ENCODE results near the gene RGS8. TPM values are rescaled to one million over a fixed set of nuclear protein-coding genes. Genes with fewer than 3 reads are reported as not detected.

Gene RGS8
- total RNA-seq, 2 donors from 2014 or later, result 5.6 to 25.0 TPM

DNA sequence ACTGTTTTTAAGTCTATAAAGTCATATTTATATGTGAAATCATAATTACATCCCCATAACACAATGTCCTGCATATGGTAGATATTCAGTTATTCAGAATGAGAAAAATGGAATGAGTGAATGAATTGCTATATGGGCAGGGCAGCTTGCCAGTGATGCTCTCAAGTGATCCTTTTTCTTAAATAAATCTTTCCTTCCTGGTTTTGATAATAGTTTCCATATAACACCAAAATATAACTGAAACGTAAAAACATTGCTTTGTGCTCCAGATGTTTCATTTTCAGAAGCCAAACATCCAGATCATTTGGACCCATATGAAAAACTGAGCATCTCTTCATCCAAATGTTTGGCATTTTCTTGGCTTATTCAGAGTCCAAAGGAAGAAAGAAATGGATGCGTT, 30.2 kb upstream of the RGS8 start:
- TF ChIP-seq, protein P1, sequence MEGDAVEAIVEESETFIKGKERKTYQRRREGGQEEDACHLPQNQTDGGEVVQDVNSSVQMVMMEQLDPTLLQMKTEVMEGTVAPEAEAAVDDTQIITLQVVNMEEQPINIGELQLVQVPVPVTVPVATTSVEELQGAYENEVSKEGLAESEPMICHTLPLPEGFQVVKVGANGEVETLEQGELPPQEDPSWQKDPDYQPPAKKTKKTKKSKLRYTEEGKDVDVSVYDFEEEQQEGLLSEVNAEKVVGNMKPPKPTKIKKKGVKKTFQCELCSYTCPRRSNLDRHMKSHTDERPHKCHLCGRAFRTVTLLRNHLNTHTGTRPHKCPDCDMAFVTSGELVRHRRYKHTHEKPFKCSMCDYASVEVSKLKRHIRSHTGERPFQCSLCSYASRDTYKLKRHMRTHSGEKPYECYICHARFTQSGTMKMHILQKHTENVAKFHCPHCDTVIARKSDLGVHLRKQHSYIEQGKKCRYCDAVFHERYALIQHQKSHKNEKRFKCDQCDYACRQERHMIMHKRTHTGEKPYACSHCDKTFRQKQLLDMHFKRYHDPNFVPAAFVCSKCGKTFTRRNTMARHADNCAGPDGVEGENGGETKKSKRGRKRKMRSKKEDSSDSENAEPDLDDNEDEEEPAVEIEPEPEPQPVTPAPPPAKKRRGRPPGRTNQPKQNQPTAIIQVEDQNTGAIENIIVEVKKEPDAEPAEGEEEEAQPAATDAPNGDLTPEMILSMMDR (conservative IDR thresholded peaks at IDR 0.05), result no peak
- 67 to 73% methylated on average over 1 of the region's 2 CpGs for WGBS, 2 experiments (ENCODE audit: insufficient coverage in 1 of 2, insufficient read length in 1 of 2)
- H3K36me3 ChIP-seq (ENCODE audit: control insufficient read depth, insufficient read depth, low read length), result no peaks in the 10 kb centered on the region
- H3K27ac ChIP-seq (ENCODE audit: low read depth, low read length), result no peak overlapping the region
- no peak overlapping the region for H3K4me3 ChIP-seq (ENCODE audit: low read length)
- no peak overlapping the region for H3K9ac ChIP-seq (ENCODE audit: extremely low read depth, low read length, poor library complexity, severe bottlenecking)
- H3K4me1 ChIP-seq (ENCODE audit: control insufficient read depth, insufficient read depth, low read length), result peaks cover 7% of the 10 kb centered on the region
- H3K36me3 Mint-ChIP-seq (ENCODE audit: low read depth), result no peaks in the 10 kb centered on the region
- DNase-seq, result no peak
- peaks cover 20% of the 10 kb centered on the region for H3K4me1 Mint-ChIP-seq
- no peak overlapping the region for H3K4me3 Mint-ChIP-seq
- no peaks in the 10 kb centered on the region for H3K9me3 Mint-ChIP-seq
- peaks cover 2% of the 10 kb centered on the region for H3K27me3 Mint-ChIP-seq (ENCODE audit: insufficient read depth)
- H3K27ac Mint-ChIP-seq, result no peak overlapping the region
- no peaks in the 10 kb centered on the region for H3K27me3 ChIP-seq (ENCODE audit: control insufficient read depth, insufficient read depth, low read length, poor library complexity, severe bottlenecking)
- no peaks in the 10 kb centered on the region for H3K9me3 ChIP-seq (ENCODE audit: control insufficient read depth, low read length)

DNA sequence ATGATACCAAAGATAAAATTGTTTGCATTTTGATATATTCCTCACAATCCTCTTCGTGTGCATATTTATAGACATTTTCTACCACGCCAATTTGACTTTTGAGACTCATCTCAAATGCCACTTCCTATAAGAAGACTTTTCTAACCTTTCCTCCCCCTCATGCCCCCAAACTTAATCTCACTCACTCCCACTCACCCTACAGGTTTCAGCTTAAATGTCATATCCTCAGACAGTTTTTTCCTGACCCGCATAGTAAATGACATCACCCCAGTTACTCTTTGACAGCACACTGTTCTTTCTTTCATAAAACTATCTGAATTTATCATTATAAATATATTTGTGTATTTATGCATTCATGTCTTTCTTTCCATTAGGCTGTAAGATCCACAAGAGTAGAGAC, 29.6 kb upstream of the RGS8 start:
- no peak overlapping the region for H3K27ac ChIP-seq (ENCODE audit: low read depth, low read length)
- TF ChIP-seq, protein P1 (conservative IDR thresholded peaks at IDR 0.05), result no peak
- Mint-ChIP-seq H3K9me3 (no peaks in the 10 kb centered on the region), H3K27me3 (ENCODE audit: insufficient read depth) (peaks cover 2% of the 10 kb centered on the region), H3K36me3 (ENCODE audit: low read depth) (no peaks in the 10 kb centered on the region), H3K4me1 (peaks cover 20% of the 10 kb centered on the region), H3K27ac (no peak overlapping the region), H3K4me3 (no peak overlapping the region)
- no peak overlapping the region for H3K9ac ChIP-seq (ENCODE audit: extremely low read depth, low read length, poor library complexity, severe bottlenecking)
- 97 to 100% methylated on average over 2 to 3 of the region's 3 CpGs for WGBS, 2 experiments (ENCODE audit: insufficient coverage in 1 of 2, insufficient read length in 1 of 2)
- H3K4me3 ChIP-seq (ENCODE audit: low read length), result no peak overlapping the region
- no peaks in the 10 kb centered on the region for H3K36me3 ChIP-seq (ENCODE audit: control insufficient read depth, insufficient read depth, low read length)
- H3K27me3 ChIP-seq (ENCODE audit: control insufficient read depth, insufficient read depth, low read length, poor library complexity, severe bottlenecking), result no peaks in the 10 kb centered on the region
- H3K9me3 ChIP-seq (ENCODE audit: control insufficient read depth, low read length), result no peaks in the 10 kb centered on the region
- DNase-seq, result no peak
- peaks cover 7% of the 10 kb centered on the region for H3K4me1 ChIP-seq (ENCODE audit: control insufficient read depth, insufficient read depth, low read length)

DNA sequence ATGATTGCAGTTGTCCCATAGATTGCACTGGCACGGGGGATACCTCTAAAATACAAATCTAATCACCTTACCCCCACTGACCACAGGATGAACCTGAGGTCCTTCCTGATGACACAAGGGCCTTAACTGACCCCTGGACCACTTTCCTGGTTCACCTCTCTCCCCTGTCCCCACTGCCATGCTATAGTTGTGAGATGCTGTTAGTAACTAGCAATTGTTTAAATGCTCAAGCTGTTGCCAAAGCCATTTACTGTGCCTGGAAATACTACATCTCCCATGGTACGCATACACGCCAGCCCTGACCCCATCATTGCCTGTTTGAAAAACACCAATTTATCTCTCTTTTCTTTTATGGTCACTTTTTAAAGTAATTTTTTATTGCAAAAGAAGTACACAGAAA, 29.1 kb upstream of the RGS8 start:
- no peaks in the 10 kb centered on the region for H3K9me3 Mint-ChIP-seq
- Histone ChIP-seq H3K36me3 (ENCODE audit: control insufficient read depth, insufficient read depth, low read length) (no peaks in the 10 kb centered on the region), H3K27ac (ENCODE audit: low read depth, low read length) (no peak overlapping the region), H3K9me3 (ENCODE audit: control insufficient read depth, low read length) (no peaks in the 10 kb centered on the region), H3K27me3 (ENCODE audit: control insufficient read depth, insufficient read depth, low read length, poor library complexity, severe bottlenecking) (no peaks in the 10 kb centered on the region), H3K4me3 (ENCODE audit: low read length) (no peak overlapping the region), H3K4me1 (ENCODE audit: control insufficient read depth, insufficient read depth, low read length) (peaks cover 7% of the 10 kb centered on the region), H3K9ac (ENCODE audit: extremely low read depth, low read length, poor library complexity, severe bottlenecking) (no peak overlapping the region)
- TF ChIP-seq, protein P1 (conservative IDR thresholded peaks at IDR 0.05), result no peak
- H3K4me1 Mint-ChIP-seq, result peaks cover 20% of the 10 kb centered on the region
- H3K4me3 Mint-ChIP-seq, result no peak overlapping the region
- H3K27me3 Mint-ChIP-seq (ENCODE audit: insufficient read depth), result peaks cover 4% of the 10 kb centered on the region
- 92 to 98% methylated on average over 2 to 3 of the region's 3 CpGs for WGBS, 2 experiments (ENCODE audit: insufficient coverage in 1 of 2, insufficient read length in 1 of 2)
- H3K36me3 Mint-ChIP-seq (ENCODE audit: low read depth), result no peaks in the 10 kb centered on the region
- no peak for DNase-seq
- H3K27ac Mint-ChIP-seq, result no peak overlapping the region

All from endodermal cell (in vitro differentiated cells).